ENCODE results near the gene PTPN4. TPM values are rescaled to one million over a fixed set of nuclear protein-coding genes. Genes with fewer than 3 reads are reported as not detected.
A peak's percentile ranks its signal among the peaks of the same experiment; 100 is the strongest.

Gene PTPN4
- total RNA-seq, 1 experiment from 2014 or later = 10.1 TPM

GRCh38 chr2:119856469-119856901 lies 96.8 kb downstream of the PTPN4 start:
- DNase-seq (ENCODE audit: low read depth) = no peak

GRCh38 chr2:119857742-119858141 lies 98.0 kb downstream of the PTPN4 start:
- no peak for DNase-seq (ENCODE audit: low read depth)

DNA sequence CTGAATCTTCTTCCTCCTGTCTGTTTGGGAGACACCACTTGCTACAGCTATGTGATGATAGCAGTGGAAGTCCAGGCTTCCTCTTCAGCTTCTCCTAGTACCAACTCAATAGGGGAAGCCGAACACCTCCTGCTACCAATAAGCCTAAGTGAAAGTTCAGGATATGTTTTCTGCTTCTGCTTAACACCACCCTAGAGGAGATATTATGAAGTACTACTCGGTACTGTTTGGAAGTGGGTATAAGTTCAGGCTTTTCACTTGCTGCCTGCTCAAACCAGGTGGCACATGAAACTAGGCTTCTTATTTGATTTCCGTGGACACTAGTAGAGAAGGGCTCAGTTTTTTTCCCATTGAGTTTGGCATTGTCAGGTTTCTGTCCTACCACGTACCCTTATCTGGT lies 99.8 kb downstream of the PTPN4 start:
- DNase-seq (ENCODE audit: low read depth) = no peak

DNA sequence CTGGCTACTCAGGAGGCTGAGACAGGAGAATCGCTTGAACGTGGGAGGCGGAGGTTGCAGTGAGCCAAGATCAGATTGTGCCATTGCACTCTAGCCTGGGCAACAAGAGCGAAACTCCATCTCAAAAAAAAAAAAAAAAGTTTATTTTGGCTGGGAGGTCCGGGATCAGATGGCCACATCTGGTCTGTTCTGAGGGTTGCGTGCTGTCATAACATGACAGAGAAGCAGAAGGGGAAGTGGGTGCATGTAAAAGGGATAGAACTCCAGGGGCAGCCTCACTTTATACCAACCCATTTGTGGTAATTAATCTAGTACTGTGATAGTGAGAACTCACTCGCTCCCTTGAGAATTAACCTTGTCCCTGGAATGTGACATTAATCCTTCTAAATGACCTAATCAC lies 101.2 kb downstream of the PTPN4 start:
- DNase-seq (ENCODE audit: low read depth) = no peak

GRCh38 chr2:119862127-119862889 lies 102.6 kb downstream of the PTPN4 start:
- no peak for DNase-seq (ENCODE audit: low read depth)

DNA sequence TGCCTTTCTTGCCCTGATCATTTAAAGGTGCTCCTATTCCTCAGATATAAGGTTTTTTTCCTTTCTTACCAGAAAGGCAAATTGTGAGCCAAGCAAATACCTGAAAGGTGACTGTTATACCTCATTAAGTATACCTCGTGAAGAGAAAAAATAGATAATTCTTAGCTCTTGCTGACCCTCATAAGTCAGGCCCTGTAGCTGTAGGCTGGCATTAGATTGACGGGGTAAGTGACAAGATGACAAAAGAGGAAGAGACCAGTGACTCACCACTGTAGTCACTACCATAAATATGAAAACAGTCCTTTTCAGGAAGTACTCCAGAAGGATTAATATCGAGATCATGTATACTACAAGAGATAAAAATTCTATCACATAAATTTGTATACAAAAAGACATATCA lies 104.6 kb downstream of the PTPN4 start:
- peak; percentile 21 for DNase-seq (ENCODE audit: low read depth)

GRCh38 chr2:119871725-119872124 lies 112.0 kb downstream of the PTPN4 start:
- no peak for DNase-seq (ENCODE audit: low read depth)

GRCh38 chr2:119873350-119874315 lies 113.9 kb downstream of the PTPN4 start:
- DNase-seq (ENCODE audit: low read depth) = no peak

- no peak for DNase-seq (ENCODE audit: low read depth)
These were observed 119.8 kb downstream of the PTPN4 start for GRCh38 chr2:119879502-119879901.

GRCh38 chr2:119888680-119889079 lies 129.0 kb downstream of the PTPN4 start:
- DNase-seq (ENCODE audit: low read depth) = peak; percentile 38

- DNase-seq (ENCODE audit: low read depth) = no peak
These were observed 138.1 kb downstream of the PTPN4 start for GRCh38 chr2:119897736-119898395.

GRCh38 chr2:119901013-119901412 lies 141.3 kb downstream of the PTPN4 start:
- no peak for DNase-seq (ENCODE audit: low read depth)

GRCh38 chr2:119910566-119910965 lies 150.8 kb downstream of the PTPN4 start:
- DNase-seq (ENCODE audit: low read depth) = no peak

DNA sequence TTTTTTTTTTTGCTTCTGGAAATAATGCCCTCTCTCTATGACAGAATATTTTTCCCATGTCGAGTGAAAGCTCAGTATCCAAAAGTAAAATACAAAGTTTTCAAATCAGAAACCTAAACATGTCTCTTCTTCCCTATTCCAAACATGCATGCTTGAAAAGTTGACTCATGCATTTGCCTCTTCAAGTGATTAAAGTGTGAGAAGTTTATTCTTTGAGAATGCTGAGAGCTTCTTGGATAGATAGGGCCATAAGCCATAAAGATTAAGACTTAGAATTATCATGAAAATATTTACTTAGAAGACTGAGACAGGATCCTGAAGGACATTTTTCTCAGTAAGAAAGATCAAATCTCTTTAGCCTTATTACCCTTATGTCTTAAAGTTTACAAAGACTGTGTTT lies 154.5 kb downstream of the PTPN4 start:
- DNase-seq (ENCODE audit: low read depth) = peak; percentile 0

GRCh38 chr2:119921825-119922224 lies 162.1 kb downstream of the PTPN4 start:
- no peak for DNase-seq (ENCODE audit: low read depth)

- DNase-seq (ENCODE audit: low read depth) = no peak
These were observed 163.0 kb downstream of the PTPN4 start for GRCh38 chr2:119922699-119923098.

GRCh38 chr2:119929537-119929936 lies 169.8 kb downstream of the PTPN4 start:
- DNase-seq (ENCODE audit: low read depth) = no peak

GRCh38 chr2:119932809-119933208 lies 173.1 kb downstream of the PTPN4 start:
- no peak for DNase-seq (ENCODE audit: low read depth)

GRCh38 chr2:119934319-119934718 lies 174.6 kb downstream of the PTPN4 start:
- no peak for DNase-seq (ENCODE audit: low read depth)

GRCh38 chr2:119937680-119938079 lies 178.0 kb downstream of the PTPN4 start:
- no peak for DNase-seq (ENCODE audit: low read depth)

DNA sequence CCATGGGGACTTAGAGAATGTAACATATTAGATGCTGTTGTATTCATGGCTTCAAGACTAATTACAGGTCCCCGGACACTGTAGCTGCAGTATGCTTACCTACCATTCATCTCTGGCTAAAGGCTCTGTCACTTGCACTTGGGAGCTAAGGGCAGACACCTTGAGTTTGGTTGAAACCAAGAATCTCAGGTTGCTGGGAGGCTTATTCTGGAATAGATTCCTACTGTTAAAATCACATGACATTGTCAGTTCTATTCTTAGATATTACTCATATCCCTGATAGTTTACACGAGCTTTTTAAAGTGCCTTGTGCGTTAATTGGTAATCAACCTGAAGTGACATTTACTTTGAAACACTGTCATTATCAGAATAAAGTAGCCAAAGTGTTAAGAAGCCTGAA lies 180.2 kb downstream of the PTPN4 start:
- DNase-seq (ENCODE audit: low read depth) = no peak

DNA sequence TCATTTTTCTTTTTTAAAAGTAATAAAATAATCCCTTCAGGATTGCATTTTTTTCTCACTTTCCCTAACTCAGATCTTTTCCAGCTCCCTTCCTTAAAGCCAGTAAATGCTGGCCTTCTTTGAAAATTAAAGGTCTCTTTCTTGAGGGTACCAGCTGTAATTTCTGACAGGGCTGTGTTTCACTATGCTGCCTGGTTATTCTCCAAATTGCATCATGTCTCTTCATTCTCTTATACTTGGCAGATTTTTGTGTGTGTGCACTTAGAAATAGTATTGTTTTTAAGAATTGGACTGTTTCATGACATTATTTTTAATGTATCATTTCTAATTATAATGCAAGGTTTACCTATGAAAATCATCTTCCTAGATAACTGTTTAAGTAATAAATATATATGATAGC lies 181.1 kb downstream of the PTPN4 start:
- DNase-seq (ENCODE audit: low read depth) = no peak

Measured in M059J (cell line).